OCI-LY3 (cell line): Measurements from ENCODE around the gene PLEKHD1.

Source experiments
- EZH2phosphoT487 ChIP-seq: fragments of 200-600 bp; shearing (Covaris generic); IDR thresholded peaks from 2 replicates; pipeline ENCODE4 v1.6.1; 2018; ENCODE audit warnings: antibody characterized with exemption, mixed run types, low read depth
- TF ChIP-seq, protein P1 (sequence below): fragments of 200-600, 300-600 bp; sonication (generic); IDR thresholded peaks from 2 replicates; pipeline ENCODE4 v1.5.1; 2014; ENCODE audit warnings: antibody characterized with exemption, low read length, low read depth

GRCh38 chr14:69449216-69449615, 35.3 kb upstream of the PLEKHD1 start:
- no peak for TF ChIP-seq EZH2phosphoT487
- TF ChIP-seq, protein P1, sequence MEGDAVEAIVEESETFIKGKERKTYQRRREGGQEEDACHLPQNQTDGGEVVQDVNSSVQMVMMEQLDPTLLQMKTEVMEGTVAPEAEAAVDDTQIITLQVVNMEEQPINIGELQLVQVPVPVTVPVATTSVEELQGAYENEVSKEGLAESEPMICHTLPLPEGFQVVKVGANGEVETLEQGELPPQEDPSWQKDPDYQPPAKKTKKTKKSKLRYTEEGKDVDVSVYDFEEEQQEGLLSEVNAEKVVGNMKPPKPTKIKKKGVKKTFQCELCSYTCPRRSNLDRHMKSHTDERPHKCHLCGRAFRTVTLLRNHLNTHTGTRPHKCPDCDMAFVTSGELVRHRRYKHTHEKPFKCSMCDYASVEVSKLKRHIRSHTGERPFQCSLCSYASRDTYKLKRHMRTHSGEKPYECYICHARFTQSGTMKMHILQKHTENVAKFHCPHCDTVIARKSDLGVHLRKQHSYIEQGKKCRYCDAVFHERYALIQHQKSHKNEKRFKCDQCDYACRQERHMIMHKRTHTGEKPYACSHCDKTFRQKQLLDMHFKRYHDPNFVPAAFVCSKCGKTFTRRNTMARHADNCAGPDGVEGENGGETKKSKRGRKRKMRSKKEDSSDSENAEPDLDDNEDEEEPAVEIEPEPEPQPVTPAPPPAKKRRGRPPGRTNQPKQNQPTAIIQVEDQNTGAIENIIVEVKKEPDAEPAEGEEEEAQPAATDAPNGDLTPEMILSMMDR: no peak
